HEK293 (cell line): Measurements from ENCODE around the gene UQCR11.

Source experiments
- CTCF ChIA-PET: fragments of 350-600 bp; formaldehyde crosslinking; extraction: SDS; loops from one replicate; lab custom pipeline; 2021; ENCODE audit warnings: antibody characterized with exemption; lab: Yijun Ruan, JAX
- POLR2A ChIA-PET: fragments of 300-600 bp; formaldehyde crosslinking; extraction: SDS; loops from one replicate; lab custom pipeline; 2020; ENCODE audit warnings: antibody characterized with exemption, inconsistent platforms; lab: Yijun Ruan, JAX
- H3K27ac ChIP-seq: fragments of 200-500 bp; sonication (Bioruptor generic); 2 replicates; pipeline ENCODE4 v1.5.1; 2014; ENCODE audit warnings: low read depth, low read length, control low read depth, inconsistent platforms; ENCODE audit errors: extremely low read depth
- H3K36me3 ChIP-seq, 2 experiments: fragments of 200-500 bp in 1 of 2; sonication (Bioruptor generic) in 1 of 2; 1 replicate in 1 of 2; 2 replicates in 1 of 2; pipeline ENCODE4 v1.5.1; 2014 to 2017; ENCODE audit warnings: inconsistent platforms in 2 of 2, low read length in 2 of 2; ENCODE audit not compliant: control insufficient read depth in 2 of 2, insufficient read depth in 1 of 2
- H3K4me1 ChIP-seq: fragments of 200-500 bp; sonication (Bioruptor generic); 2 replicates; pipeline ENCODE4 v1.5.1; 2014; ENCODE audit warnings: mild to moderate bottlenecking, low read length, inconsistent platforms; ENCODE audit not compliant: control insufficient read depth, insufficient read depth
- H3K4me3 ChIP-seq: 2 replicates; pipeline ENCODE4 v1.5.1; 2011; ENCODE audit warnings: low read depth, mild to moderate bottlenecking, control low read depth, low read length, moderate library complexity
- H3K9me3 ChIP-seq: fragments of 200-500 bp; sonication (Bioruptor generic); 2 replicates; pipeline ENCODE4 v1.5.1; 2014; ENCODE audit warnings: low read depth, low read length, inconsistent platforms; ENCODE audit not compliant: control insufficient read depth, insufficient read depth
- GLIS2 ChIP-seq: fragments of 450-650 bp; formaldehyde crosslinking; IDR thresholded peaks from 2 replicates; pipeline ENCODE4 v1.5.1; 2016; ENCODE audit warnings: missing biosample characterization, missing genetic modification characterization
- KLF1 ChIP-seq: fragments of 450-650 bp; formaldehyde crosslinking; IDR thresholded peaks from 2 replicates; pipeline ENCODE4 v1.5.1; 2016; ENCODE audit warnings: missing biosample characterization, missing genetic modification characterization
- KLF10 ChIP-seq: fragments of 450-650 bp; IDR thresholded peaks from 2 replicates; pipeline ENCODE4 v1.5.1; 2018; ENCODE audit warnings: missing biosample characterization, mild to moderate bottlenecking, missing genetic modification characterization
- KLF17 ChIP-seq: fragments of 450-650 bp; formaldehyde crosslinking; IDR thresholded peaks from 2 replicates; pipeline ENCODE4 v1.5.1; 2016; ENCODE audit warnings: missing biosample characterization, missing genetic modification characterization
- KLF8 ChIP-seq: fragments of 450-650 bp; formaldehyde crosslinking; IDR thresholded peaks from 2 replicates; pipeline ENCODE4 v1.5.1; 2016; ENCODE audit warnings: missing biosample characterization, missing genetic modification characterization
- SCRT2 ChIP-seq: fragments of 450-650 bp; formaldehyde crosslinking; IDR thresholded peaks from 2 replicates; pipeline ENCODE4 v1.5.1; 2016; ENCODE audit warnings: missing biosample characterization, missing genetic modification characterization
- YY1 ChIP-seq: fragments of 450-650 bp; formaldehyde crosslinking; IDR thresholded peaks from 2 replicates; pipeline ENCODE4 v1.5.1; 2018; ENCODE audit warnings: missing biosample characterization, missing genetic modification characterization
- ZBTB20 ChIP-seq: fragments of 450-650 bp; formaldehyde crosslinking; IDR thresholded peaks from 2 replicates; pipeline ENCODE4 v1.5.1; 2016; ENCODE audit warnings: missing biosample characterization, missing genetic modification characterization
- ZBTB26 ChIP-seq: fragments of 450-650 bp; formaldehyde crosslinking; optimal IDR thresholded peaks from 2 replicates; pipeline ENCODE3; 2016; ENCODE audit warnings: missing biosample characterization, mild to moderate bottlenecking, missing genetic modification characterization
- ZBTB8A ChIP-seq: fragments of 450-650 bp; formaldehyde crosslinking; IDR thresholded peaks from 2 replicates; pipeline ENCODE4 v1.5.1; 2016; ENCODE audit warnings: missing biosample characterization, missing genetic modification characterization
- ZIC2 ChIP-seq: fragments of 450-650 bp; formaldehyde crosslinking; IDR thresholded peaks from 2 replicates; pipeline ENCODE4 v1.5.1; 2016; ENCODE audit warnings: missing biosample characterization, missing genetic modification characterization
- ZNF148 ChIP-seq: fragments of 450-650 bp; formaldehyde crosslinking; IDR thresholded peaks from 2 replicates; pipeline ENCODE4 v1.5.0; 2017; ENCODE audit warnings: missing biosample characterization, missing genetic modification characterization, borderline replicate concordance
- ZNF184 ChIP-seq: fragments of 450-650 bp; IDR thresholded peaks from 2 replicates; pipeline ENCODE4 v1.5.1; 2018; ENCODE audit warnings: missing biosample characterization, mild to moderate bottlenecking, missing genetic modification characterization
- ZNF221 ChIP-seq: fragments of 450-650 bp; formaldehyde crosslinking; IDR thresholded peaks from 2 replicates; pipeline ENCODE4 v1.5.1; 2017; ENCODE audit warnings: missing biosample characterization, missing genetic modification characterization, borderline replicate concordance
- ZNF391 ChIP-seq: fragments of 450-650 bp; formaldehyde crosslinking; IDR thresholded peaks from 2 replicates; pipeline ENCODE4 v1.5.1; 2016; ENCODE audit warnings: low read depth, missing biosample characterization, missing genetic modification characterization, borderline replicate concordance
- ZNF394 ChIP-seq: fragments of 450-650 bp; formaldehyde crosslinking; IDR thresholded peaks from 2 replicates; pipeline ENCODE4 v1.5.1; 2016; ENCODE audit warnings: missing biosample characterization, missing genetic modification characterization, mild to moderate bottlenecking, moderate library complexity, borderline replicate concordance
- ZNF433 ChIP-seq: fragments of 450-650 bp; formaldehyde crosslinking; IDR thresholded peaks from 2 replicates; pipeline ENCODE4 v1.5.1; 2016; ENCODE audit warnings: missing biosample characterization, missing genetic modification characterization, low read depth
- ZNF449 ChIP-seq: fragments of 450-650 bp; formaldehyde crosslinking; IDR thresholded peaks from 2 replicates; pipeline ENCODE4 v1.5.1; 2017; ENCODE audit warnings: missing biosample characterization, mild to moderate bottlenecking, missing genetic modification characterization, moderate library complexity
- ZNF560 ChIP-seq: fragments of 450-650 bp; formaldehyde crosslinking; IDR thresholded peaks from 2 replicates; pipeline ENCODE4 v1.5.1; 2017; ENCODE audit warnings: missing biosample characterization, missing genetic modification characterization, borderline replicate concordance
- ZNF654 ChIP-seq: fragments of 450-650 bp; formaldehyde crosslinking; IDR thresholded peaks from 2 replicates; pipeline ENCODE4 v1.5.1; 2016; ENCODE audit warnings: low read depth, missing biosample characterization, missing genetic modification characterization
- ZNF701 ChIP-seq: fragments of 450-650 bp; formaldehyde crosslinking; IDR thresholded peaks from 2 replicates; pipeline ENCODE4 v1.5.1; 2016; ENCODE audit warnings: missing biosample characterization, missing genetic modification characterization
- ZNF704 ChIP-seq: fragments of 450-650 bp; formaldehyde crosslinking; IDR thresholded peaks from 2 replicates; pipeline ENCODE4 v1.5.1; 2016; ENCODE audit warnings: missing biosample characterization, missing genetic modification characterization
- ZNF747 ChIP-seq: fragments of 450-650 bp; formaldehyde crosslinking; IDR thresholded peaks from 2 replicates; pipeline ENCODE4 v1.5.1; 2016; ENCODE audit warnings: missing biosample characterization, missing genetic modification characterization
- ZNF785 ChIP-seq: fragments of 450-650 bp; formaldehyde crosslinking; IDR thresholded peaks from 2 replicates; pipeline ENCODE4 v1.5.1; 2016; ENCODE audit warnings: missing biosample characterization, missing genetic modification characterization
- ZNF792 ChIP-seq: fragments of 450-650 bp; formaldehyde crosslinking; IDR thresholded peaks from 2 replicates; pipeline ENCODE4 v1.5.1; 2016; ENCODE audit warnings: missing biosample characterization, missing genetic modification characterization
- ZNF837 ChIP-seq: fragments of 450-650 bp; formaldehyde crosslinking; IDR thresholded peaks from 2 replicates; pipeline ENCODE4 v1.5.1; 2016; ENCODE audit warnings: missing biosample characterization, missing genetic modification characterization
- ZSCAN5A ChIP-seq: fragments of 450-650 bp; formaldehyde crosslinking; IDR thresholded peaks from 2 replicates; pipeline ENCODE4 v1.5.1; 2016; ENCODE audit warnings: missing biosample characterization, missing genetic modification characterization

UQCR11 gene

GRCh38 chr19:1567848-1568227 is 37.4 kb downstream of the UQCR11 start:
- Histone ChIP-seq H3K4me3 (peak overlapping the region; percentile 56), H3K4me1 (no peaks in the 10 kb centered on the region), H3K27ac (no peak overlapping the region), H3K9me3 (no peaks in the 10 kb centered on the region), H3K36me3 (peaks cover 0 to 11% of the 10 kb centered on the region in 2 experiments; a peak in 2 of 3 replicates)
- POLR2A ChIA-PET: no interaction called here
- TF ChIP-seq KLF17 (tag by site-specific recombination) (no peak), KLF1 (tag by site-specific recombination) (no peak), ZNF701 (tag by site-specific recombination) (no peak), ZBTB20 (tag by site-specific recombination) (no peak), ZNF792 (no peak), YY1 (tag by site-specific recombination) (no peak), ZNF785 (no peak)
- CTCF ChIA-PET: no interaction called here

- CTCF ChIA-PET: no interaction called here
- Histone ChIP-seq H3K4me3 (peak overlapping the region; percentile 56), H3K9me3 (no peaks in the 10 kb centered on the region), H3K27ac (peak overlapping the region; percentile 31; the same call in 1 of the 2 replicates), H3K36me3 (peaks cover 4 to 11% of the 10 kb centered on the region in 2 experiments; a peak in 2 of 3 replicates), H3K4me1 (no peaks in the 10 kb centered on the region)
- POLR2A ChIA-PET: no interaction called here
- peak; percentile 39; the same call in 1 of the 2 replicates for TF ChIP-seq ZNF449 (tag by site-specific recombination)
- no peak for TF ChIP-seq ZNF837
- TF ChIP-seq ZNF184: no peak
- no peak for TF ChIP-seq ZNF433 (tag by site-specific recombination)
- no peak for TF ChIP-seq ZNF747 (tag by site-specific recombination)
- TF ChIP-seq ZNF391 (tag by site-specific recombination): no peak
- TF ChIP-seq ZNF148 (tag by site-specific recombination): no peak
- peak; percentile 51 for TF ChIP-seq ZBTB26
- TF ChIP-seq ZBTB8A (tag by site-specific recombination): peak; percentile 51
- TF ChIP-seq KLF8: no peak
- TF ChIP-seq ZIC2 (tag by site-specific recombination): no peak
- no peak for TF ChIP-seq ZNF704 (tag by site-specific recombination)
- no peak for TF ChIP-seq ZNF560
- no peak for TF ChIP-seq ZNF394 (tag by site-specific recombination)
- peak; percentile 20; the same call in 1 of the 2 replicates for TF ChIP-seq KLF10 (tag by site-specific recombination)
- TF ChIP-seq ZNF654 (tag by site-specific recombination): no peak
- no peak for TF ChIP-seq ZNF221 (tag by site-specific recombination)
- no peak for TF ChIP-seq ZSCAN5A (tag by site-specific recombination)
- TF ChIP-seq GLIS2 (tag by site-specific recombination): peak; percentile 30; the same call in 1 of the 2 replicates
- TF ChIP-seq SCRT2 (tag by site-specific recombination): no peak
Measured at GRCh38 chr19:1567116-1567847, 38.0 kb downstream of the UQCR11 start.
